ENCODE data around the gene LSAMP.

GRCh38 chr3:116442331-116443021 is 2.8 kb downstream of the LSAMP start:
- TF ChIP-seq CTCF (IDR thresholded peaks at IDR 0.05; ENCODE audit: insufficient read depth, low read depth, low read length): no peak
- no peak for TF ChIP-seq EZH2 (IDR thresholded peaks at IDR 0.05; ENCODE audit: insufficient read depth, low read length)

Measured in astrocyte (in vitro differentiated cells and primary cell).